ENCODE data around the gene SLC16A10. TPM values are rescaled to one million over a fixed set of nuclear protein-coding genes. Genes with fewer than 3 reads are reported as not detected.

SLC16A10 gene
- total and polyA plus RNA-seq, 2 experiments from 2014 or later: 19.9 to 34.1 TPM

DNA sequence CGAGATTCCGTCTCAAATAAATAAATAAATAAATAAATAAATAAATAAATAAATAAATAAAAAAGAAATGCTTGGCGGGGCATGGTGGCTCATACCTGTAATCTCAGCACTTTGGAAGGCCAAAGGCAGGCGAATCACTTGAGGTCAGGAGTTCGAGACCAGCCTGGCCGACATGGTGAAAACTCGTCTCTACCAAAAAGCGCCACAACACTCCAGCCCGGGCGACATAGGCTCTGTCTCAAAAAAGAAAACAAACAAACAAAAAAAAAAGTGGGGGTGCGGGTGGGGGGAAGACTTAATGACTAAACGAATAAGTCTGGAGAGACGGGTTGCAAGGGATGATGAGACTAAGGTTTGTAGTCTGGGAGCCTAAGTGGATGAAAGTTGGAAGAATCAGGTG is 170.7 kb downstream of the SLC16A10 start:
- Histone ChIP-seq H3K9me3 (ENCODE audit: low read depth) (no peaks in the 10 kb centered on the region), H3K79me2 (peaks cover 35% of the 10 kb centered on the region), H2AFZ (no peak overlapping the region), H3K27me3 (no peaks in the 10 kb centered on the region), H3K4me1 (ENCODE audit: insufficient read depth) (peaks cover 22% of the 10 kb centered on the region), H3K36me3 (replicated peaks; ENCODE audit: insufficient read depth, low read depth) (no peaks in the 10 kb centered on the region), H3K9me2 (replicated peaks; ENCODE audit: insufficient read depth) (no peaks in the 10 kb centered on the region), H3K27ac (no peak overlapping the region), H3K4me3 (no peak overlapping the region), H4K20me1 (ENCODE audit: insufficient read depth, poor library complexity, severe bottlenecking) (no peaks in the 10 kb centered on the region), H3K4me2 (no peak overlapping the region)
- 92% methylated on average over 13 of the region's 13 CpGs for WGBS (ENCODE audit: low lambda C conversion rate, missing lambda C conversion rate)
- no peak for DNase-seq (ENCODE audit: low spot score)
- TF ChIP-seq EZH2 (IDR thresholded peaks at IDR 0.05; ENCODE audit: borderline replicate concordance): no peak
- no peak for TF ChIP-seq EZH2phosphoT487 (IDR thresholded peaks at IDR 0.05; ENCODE audit: low read depth, severe bottlenecking, unreplicated experiment)
- TF ChIP-seq, protein P1, sequence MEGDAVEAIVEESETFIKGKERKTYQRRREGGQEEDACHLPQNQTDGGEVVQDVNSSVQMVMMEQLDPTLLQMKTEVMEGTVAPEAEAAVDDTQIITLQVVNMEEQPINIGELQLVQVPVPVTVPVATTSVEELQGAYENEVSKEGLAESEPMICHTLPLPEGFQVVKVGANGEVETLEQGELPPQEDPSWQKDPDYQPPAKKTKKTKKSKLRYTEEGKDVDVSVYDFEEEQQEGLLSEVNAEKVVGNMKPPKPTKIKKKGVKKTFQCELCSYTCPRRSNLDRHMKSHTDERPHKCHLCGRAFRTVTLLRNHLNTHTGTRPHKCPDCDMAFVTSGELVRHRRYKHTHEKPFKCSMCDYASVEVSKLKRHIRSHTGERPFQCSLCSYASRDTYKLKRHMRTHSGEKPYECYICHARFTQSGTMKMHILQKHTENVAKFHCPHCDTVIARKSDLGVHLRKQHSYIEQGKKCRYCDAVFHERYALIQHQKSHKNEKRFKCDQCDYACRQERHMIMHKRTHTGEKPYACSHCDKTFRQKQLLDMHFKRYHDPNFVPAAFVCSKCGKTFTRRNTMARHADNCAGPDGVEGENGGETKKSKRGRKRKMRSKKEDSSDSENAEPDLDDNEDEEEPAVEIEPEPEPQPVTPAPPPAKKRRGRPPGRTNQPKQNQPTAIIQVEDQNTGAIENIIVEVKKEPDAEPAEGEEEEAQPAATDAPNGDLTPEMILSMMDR (IDR thresholded peaks at IDR 0.05; ENCODE audit: poor library complexity): no peak

DNA sequence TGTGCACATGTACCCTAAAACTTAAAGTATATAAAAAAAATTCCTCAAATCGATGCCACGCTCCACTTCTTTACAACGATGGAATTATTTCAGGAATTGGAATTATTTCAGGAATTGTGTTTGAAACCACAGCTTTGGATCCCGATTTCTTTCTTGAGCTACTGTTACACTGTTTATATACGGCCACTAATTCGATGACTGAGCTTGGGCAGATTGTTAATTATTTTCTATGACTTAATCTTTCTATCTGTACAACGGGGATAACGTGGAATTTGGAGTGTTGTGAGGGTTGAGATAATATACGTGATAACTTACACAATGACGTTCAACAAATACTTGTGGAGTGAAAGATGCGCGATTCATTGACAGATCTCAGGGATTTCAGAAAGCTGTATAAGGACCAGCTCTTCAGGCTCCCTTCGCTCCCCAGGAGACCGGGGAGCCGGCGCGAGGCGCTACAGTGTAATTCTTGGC is 171.3 kb downstream of the SLC16A10 start:
- Histone ChIP-seq H3K9me3 (ENCODE audit: low read depth) (no peaks in the 10 kb centered on the region), H3K79me2 (peaks cover 37% of the 10 kb centered on the region), H3K9me2 (replicated peaks; ENCODE audit: insufficient read depth) (no peaks in the 10 kb centered on the region), H3K36me3 (replicated peaks; ENCODE audit: insufficient read depth, low read depth) (no peaks in the 10 kb centered on the region), H2AFZ (peak overlapping the region; percentile 37), H3K4me2 (peak overlapping the region; percentile 67), H3K4me3 (no peak overlapping the region), H3K27me3 (no peaks in the 10 kb centered on the region), H3K4me1 (ENCODE audit: insufficient read depth) (peaks cover 22% of the 10 kb centered on the region), H3K27ac (peak overlapping the region; percentile 34), H4K20me1 (ENCODE audit: insufficient read depth, poor library complexity, severe bottlenecking) (no peaks in the 10 kb centered on the region)
- TF ChIP-seq EZH2 (IDR thresholded peaks at IDR 0.05; ENCODE audit: borderline replicate concordance) (no peak), EZH2phosphoT487 (IDR thresholded peaks at IDR 0.05; ENCODE audit: low read depth, severe bottlenecking, unreplicated experiment) (no peak)
- TF ChIP-seq, protein P1 (IDR thresholded peaks at IDR 0.05; ENCODE audit: poor library complexity): no peak
- DNase-seq (ENCODE audit: low spot score): no peak
- 26% methylated on average over 18 of the region's 18 CpGs for WGBS (ENCODE audit: low lambda C conversion rate, missing lambda C conversion rate)

DNA sequence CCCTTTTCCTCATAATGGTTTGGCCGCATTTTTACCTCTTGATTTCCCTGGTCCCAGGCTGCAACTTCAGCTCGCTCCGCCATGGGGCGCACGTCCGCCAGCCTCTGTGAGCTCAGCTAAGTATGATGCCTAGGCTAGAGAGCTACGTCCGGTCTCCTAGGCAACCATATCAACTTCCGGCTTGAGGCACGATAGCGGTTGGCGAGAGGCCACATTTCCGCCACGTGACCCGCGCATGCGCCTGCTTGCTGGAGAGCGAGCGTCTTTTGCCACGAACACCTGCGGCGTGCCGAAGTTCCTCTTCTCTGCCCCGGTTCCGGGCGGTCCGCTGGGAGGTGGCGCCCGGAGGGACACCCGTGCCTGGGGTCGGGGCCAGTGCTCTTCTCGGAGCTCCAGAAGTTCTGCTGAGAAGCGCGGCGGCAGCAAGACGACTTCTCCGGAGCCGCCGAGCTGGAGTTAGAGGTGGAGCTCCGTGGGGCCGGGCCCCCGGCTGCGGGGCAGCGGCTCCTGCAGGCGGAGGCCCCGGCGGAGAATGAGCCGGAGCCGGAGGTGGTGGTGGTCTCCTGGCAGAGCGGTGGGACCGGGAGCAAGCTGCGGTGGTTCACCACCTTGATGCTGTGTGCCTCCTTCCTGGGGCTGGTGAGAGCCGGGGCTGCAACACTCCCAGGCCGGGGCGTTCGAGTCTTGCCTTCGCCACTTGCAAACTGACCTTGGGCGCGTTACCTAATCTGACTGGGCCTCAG is 172.0 kb downstream of the SLC16A10 start:
- WGBS (ENCODE audit: low lambda C conversion rate, missing lambda C conversion rate): 4% methylated on average over 53 of the region's 59 CpGs
- peak; percentile 100 for DNase-seq (ENCODE audit: low spot score)

More for the DNA sequence above, 172.0 kb downstream of the SLC16A10 start:
- H3K4me1 ChIP-seq (ENCODE audit: insufficient read depth): peaks cover 22% of the 10 kb centered on the region
- no peak for TF ChIP-seq EZH2phosphoT487 (IDR thresholded peaks at IDR 0.05; ENCODE audit: low read depth, severe bottlenecking, unreplicated experiment)
- TF ChIP-seq, protein P1 (IDR thresholded peaks at IDR 0.05; ENCODE audit: poor library complexity): peak; percentile 96
- H3K4me2 ChIP-seq: peak overlapping the region; percentile 86
- peak overlapping the region; percentile 58 for H3K4me3 ChIP-seq
- H3K36me3 ChIP-seq (replicated peaks; ENCODE audit: insufficient read depth, low read depth): no peaks in the 10 kb centered on the region
- H2AFZ ChIP-seq: peak overlapping the region; percentile 52
- H3K27ac ChIP-seq: peak overlapping the region; percentile 88
- H3K9me3 ChIP-seq (ENCODE audit: low read depth): no peaks in the 10 kb centered on the region
- no peaks in the 10 kb centered on the region for H3K9me2 ChIP-seq (replicated peaks; ENCODE audit: insufficient read depth)
- H4K20me1 ChIP-seq (ENCODE audit: insufficient read depth, poor library complexity, severe bottlenecking): no peaks in the 10 kb centered on the region
- no peaks in the 10 kb centered on the region for H3K27me3 ChIP-seq
- peaks cover 37% of the 10 kb centered on the region for H3K79me2 ChIP-seq
